A549 (cell line): Measurements from ENCODE around the gene SYNJ1. TPM values are rescaled to one million over a fixed set of nuclear protein-coding genes. Genes with fewer than 3 reads are reported as not detected.
"Not testable (repeated sequence)": the region's sequence is repeated elsewhere in the genome, so short reads cannot be mapped to it uniquely, and the experiment has no call there.

Experiments
- ATAC-seq, 2 experiments: fragments of 200-7000 bp in 1 of 2; fragments of >200 bp in 1 of 2; cut with Nextera tagmentation in 1 of 2; cut with Tn5 transposase in 1 of 2; 3 replicates each; pipeline versions ENCODE4 v1.8.0 to v1.9.1; 2018 to 2020; ENCODE audit warnings: mild to moderate bottlenecking in 1 of 2, moderate library complexity in 1 of 2
- CTCF ChIA-PET: fragments of 300-600 bp; sonication (Branson Sonifier 250); formaldehyde crosslinking; extraction: SDS; loops from one replicate; lab custom pipeline; 2021; ENCODE audit warnings: antibody characterized with exemption, inconsistent platforms; lab: Yijun Ruan, JAX
- POLR2A ChIA-PET: fragments of 350-600 bp; formaldehyde crosslinking; extraction: SDS; loops from one replicate; lab custom pipeline; 2021; ENCODE audit warnings: antibody characterized with exemption, inconsistent platforms; lab: Yijun Ruan, JAX
- DNase-seq, 2 experiments: peaks; one replicate each; pipeline versions ENCODE4 v3.0.0 to v3.0.0-alpha.2; 2011 to 2016; ENCODE audit warnings: low read depth in 1 of 2, low spot score in 1 of 2
- FAIRE-seq: peaks from 2 replicates; lab custom pipeline; 2011; peaks lifted over from hg19 to GRCh38; lab: Jason Lieb, UNC
- H3K27ac ChIP-seq, 2 experiments: fragments of >200 bp; sonication (Bioruptor Twin); formaldehyde crosslinking; 3 replicates each; pipeline ENCODE4 v1.5.1; 2016 to 2017
- H3K4me1 ChIP-seq: fragments of >200 bp; sonication (Bioruptor Twin); formaldehyde crosslinking; 3 replicates; pipeline ENCODE4 v1.6.1; 2016
- H3K4me2 ChIP-seq: fragments of >200 bp; sonication (Bioruptor Twin); formaldehyde crosslinking; 3 replicates; pipeline ENCODE4 v1.6.1; 2016
- H3K4me3 ChIP-seq: fragments of >200 bp; sonication (Bioruptor Twin); formaldehyde crosslinking; 3 replicates; pipeline ENCODE4 v1.5.1; 2016
- H3K9me3 ChIP-seq: fragments of >200 bp; sonication (Bioruptor Twin); formaldehyde crosslinking; 3 replicates; pipeline ENCODE4 v1.6.1; 2016
- CEBPB ChIP-seq, 2 experiments: fragments of >200 bp in 1 of 2; sonication (Bioruptor Twin) in 1 of 2; formaldehyde crosslinking in 1 of 2; IDR thresholded peaks; 2 replicates each; pipeline ENCODE4 v1.6.1; 2012 to 2016
- EHF ChIP-seq: fragments of 250-450 bp; sonication (Bioruptor Pico); IDR thresholded peaks from 2 replicates; pipeline ENCODE4 v1.5.0; 2020; ENCODE audit warnings: mild to moderate bottlenecking
- ESRRA ChIP-seq: fragments of 150-350 bp; IDR thresholded peaks from 2 replicates; pipeline ENCODE4 v1.6.1; 2014; ENCODE audit warnings: mild to moderate bottlenecking, low read length, borderline replicate concordance
- HES2 ChIP-seq: fragments of >200 bp; sonication (Bioruptor Twin); formaldehyde crosslinking; IDR thresholded peaks from 2 replicates; pipeline ENCODE4 v1.6.1; 2016
- HOXB5 ChIP-seq: fragments of 250-450 bp; sonication (Bioruptor Pico); IDR thresholded peaks from 2 replicates; pipeline ENCODE4 v1.5.0; 2020; ENCODE audit warnings: mild to moderate bottlenecking, moderate library complexity
- NFE2L2 ChIP-seq: fragments of 150-350 bp; conservative IDR thresholded peaks from 2 replicates; pipeline ENCODE4 v1.6.1; 2014; ENCODE audit warnings: low read length
- POLR2AphosphoS2 ChIP-seq: conservative IDR thresholded peaks from 2 replicates; pipeline ENCODE4 v1.6.1; 2012; ENCODE audit warnings: low read length, improper control_type of control experiment, inconsistent platforms
- RAD21 ChIP-seq, 2 experiments: fragments of >200 bp in 1 of 2; sonication (Bioruptor Twin) in 1 of 2; formaldehyde crosslinking in 1 of 2; IDR thresholded peaks in 1 of 2; conservative IDR thresholded peaks in 1 of 2; 2 replicates in 1 of 2; 3 replicates in 1 of 2; pipeline ENCODE4 v1.6.1; 2012 to 2018; ENCODE audit warnings: inconsistent platforms in 1 of 2
- REST ChIP-seq: fragments of 200-600 bp; sonication (generic); IDR thresholded peaks from 2 replicates; pipeline ENCODE4 v1.6.1; 2016; ENCODE audit warnings: antibody characterized with exemption, mild to moderate bottlenecking, moderate library complexity
- SREBF2 ChIP-seq: fragments of 450-650 bp; IDR thresholded peaks from 2 replicates; pipeline ENCODE4 v1.6.1; 2014; ENCODE audit warnings: mild to moderate bottlenecking, moderate library complexity
- WGBS: methylation state at CpG from one replicate; pipeline ENCODE4 v1.1.6; 2017; ENCODE audit errors: missing lambda C conversion rate; 5-methylcytosine and 5-hydroxymethylcytosine counted together
- polyA plus RNA-seq, 4 experiments: library from polyadenylated mRNA; depleted of rRNA in 3 of 4; stranded (reverse); fragments of >200 nt; fragmentation: RNase III in 1 of 4; extraction: RNeasy Plus Mini Kit Qiagen cat#74134 plus additional on column Dnase treatment in 1 of 4; gene quantifications; 2 replicates in 3 of 4; 3 replicates in 1 of 4; pipeline ENCODE4 v1.2.3, GENCODE V29; 2011 to 2017

Gene SYNJ1
- polyA plus RNA-seq, 2 of the 4 experiments (the other 2 are of a cell fraction), result 2.3 to 3.8 TPM

GRCh38 chr21:32666258-32666657 is 61.6 kb downstream of the SYNJ1 start:
- whole genome bisulfite sequencing, result 63% methylated on average over 1 of the region's 1 CpG
- H3K27ac ChIP-seq, result no peak overlapping the region
- no peak for TF ChIP-seq RAD21 (conservative IDR thresholded peaks at IDR 0.05 in 1 of 2, IDR thresholded peaks at IDR 0.05 in 1 of 2)
- TF ChIP-seq CEBPB (IDR thresholded peaks at IDR 0.05), result no peak
- no peak for TF ChIP-seq HES2
- no peak for TF ChIP-seq NFE2L2
- TF ChIP-seq REST, result no peak
- TF ChIP-seq EHF (CRISPR knock-in tag), result no peak
- TF ChIP-seq HOXB5 (CRISPR knock-in tag), result no peak
- no peak for TF ChIP-seq ESRRA
- TF ChIP-seq SREBF2, result no peak
- ATAC-seq, result no peak
- POLR2A ChIA-PET, result no interaction called here
- no peaks in the 10 kb centered on the region for H3K9me3 ChIP-seq
- no peak overlapping the region for H3K4me2 ChIP-seq
- H3K4me3 ChIP-seq, result no peak overlapping the region
- H3K4me1 ChIP-seq, result no peaks in the 10 kb centered on the region
- CTCF ChIA-PET, result interaction anchor here (1.2 to 1.5 kb wide), 2 partner anchors 14 to 42 kb away, joined by 3 to 4 read pairs; no protein-coding TSS in a partner anchor
- no peak for DNase-seq
- no peak for FAIRE-seq

DNA sequence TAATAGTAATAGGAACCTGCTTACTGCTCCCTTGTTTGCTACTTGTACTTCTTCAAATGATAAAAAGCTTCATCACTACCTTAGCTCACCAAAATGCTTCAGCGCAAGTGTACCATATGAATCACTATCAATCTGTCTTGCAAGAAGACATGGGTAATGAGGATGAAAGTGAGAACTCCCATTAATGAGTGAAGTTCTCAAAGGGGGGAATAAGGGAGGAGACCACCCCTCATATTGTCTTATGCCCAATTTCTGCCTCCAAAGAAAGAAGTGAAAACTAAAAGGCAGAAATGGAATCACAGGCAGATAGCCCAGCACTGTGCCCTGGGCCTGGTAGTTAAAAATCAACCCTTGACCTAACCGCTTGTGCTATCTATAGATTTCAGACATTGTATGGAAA is 63.7 kb downstream of the SYNJ1 start:
- FAIRE-seq, H3K9me3 ChIP-seq, H3K4me2 ChIP-seq, H3K4me1 ChIP-seq, CTCF ChIA-PET, ATAC-seq, DNase-seq, POLR2A ChIA-PET, H3K27ac ChIP-seq, H3K4me3 ChIP-seq: not testable (repeated sequence)
- WGBS, result 92% methylated on average over 2 of the region's 2 CpGs

DNA sequence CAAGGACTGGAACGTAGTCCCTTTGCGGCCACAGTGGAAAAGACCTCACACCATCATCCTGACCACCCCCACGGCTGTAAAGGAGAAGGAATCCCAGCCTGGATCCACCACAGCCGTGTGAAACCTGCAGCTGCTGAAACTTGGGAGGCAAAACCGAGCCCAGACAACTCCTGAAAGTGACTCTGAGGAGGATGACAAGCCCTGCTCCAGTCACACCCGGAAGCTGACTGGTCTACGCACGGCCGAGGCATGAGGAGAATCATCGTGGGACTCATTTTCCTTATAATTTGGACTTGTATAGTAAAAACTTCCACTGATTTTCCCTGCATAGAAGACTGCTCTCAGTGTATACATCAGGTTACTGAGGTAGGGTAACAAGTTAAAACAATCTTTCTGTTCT is 65.8 kb downstream of the SYNJ1 start:
- H3K4me1 ChIP-seq, ATAC-seq, H3K9me3 ChIP-seq, H3K4me2 ChIP-seq, POLR2A ChIA-PET, H3K27ac ChIP-seq, DNase-seq, H3K4me3 ChIP-seq, FAIRE-seq: not testable (repeated sequence)
- CTCF ChIA-PET, result interaction anchor here (1.2 to 1.9 kb wide), 3 partner anchors 9 to 165 kb away, joined by 3 to 5 read pairs (median 4); no protein-coding TSS in a partner anchor
- 83% methylated on average over 10 of the region's 10 CpGs for WGBS

DNA sequence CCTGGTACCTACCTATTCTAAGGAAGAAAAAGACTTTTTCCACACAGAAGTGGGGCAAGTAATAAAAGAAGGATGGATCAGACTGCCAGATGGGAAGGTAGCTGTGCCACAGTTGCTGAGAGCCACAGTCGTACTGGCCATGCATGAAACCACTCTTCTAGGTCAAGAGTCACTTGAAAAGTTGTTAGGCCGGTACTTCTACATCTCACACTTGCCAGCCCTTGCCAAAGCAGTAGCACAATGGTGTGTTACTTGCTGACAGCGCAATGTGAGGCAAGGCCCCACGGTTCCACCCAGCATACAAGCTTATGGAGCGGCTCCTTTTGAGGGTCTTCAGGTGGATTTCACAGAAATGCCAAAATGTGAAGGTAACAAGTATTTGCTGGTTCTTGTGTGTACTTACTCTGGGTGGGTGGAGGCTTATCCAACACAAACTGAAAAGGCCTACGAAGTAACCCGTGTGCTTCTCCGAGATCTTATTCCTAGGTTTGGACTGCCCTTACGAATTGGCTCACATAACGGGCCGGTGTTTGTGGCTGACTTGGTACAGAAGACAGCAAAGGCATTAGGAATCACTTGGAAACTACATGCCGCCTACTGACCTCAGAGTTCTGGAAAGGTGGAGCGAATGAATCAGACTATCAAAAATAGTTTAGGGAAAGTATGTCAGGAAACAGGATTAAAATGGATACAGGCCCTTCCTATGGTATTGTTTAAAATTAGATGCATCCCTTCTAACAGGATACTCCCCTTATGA is 66.6 kb downstream of the SYNJ1 start:
- ATAC-seq, H3K27ac ChIP-seq, DNase-seq, FAIRE-seq, H3K4me3 ChIP-seq, H3K4me1 ChIP-seq, POLR2A ChIA-PET, H3K4me2 ChIP-seq, H3K9me3 ChIP-seq: not testable (repeated sequence)
- CTCF ChIA-PET, result interaction anchor here (1.2 to 1.9 kb wide), 3 partner anchors 8 to 166 kb away, joined by 3 to 5 read pairs (median 4); no protein-coding TSS in a partner anchor
- 85% methylated on average over 13 of the region's 13 CpGs for WGBS

GRCh38 chr21:32658524-32658923 is 69.3 kb downstream of the SYNJ1 start:
- Histone ChIP-seq H3K4me3 (no peak overlapping the region), H3K4me2 (no peak overlapping the region), H3K4me1 (no peaks in the 10 kb centered on the region), H3K9me3 (no peaks in the 10 kb centered on the region), H3K27ac (no peak overlapping the region)
- 75% methylated on average over 5 of the region's 9 CpGs for WGBS
- DNase-seq (no peak), FAIRE-seq (no peak), ATAC-seq (no peak)
- no peak for TF ChIP-seq POLR2AphosphoS2
- POLR2A ChIA-PET, result no interaction called here
- CTCF ChIA-PET, result interaction anchor here (1.1 to 1.3 kb wide), 2 partner anchors 24 to 168 kb away, joined by 3 to 5 read pairs; no protein-coding TSS in a partner anchor
